ENCODE measurements around the gene ADM.
A peak's percentile ranks its signal among the peaks of the same experiment; 100 is the strongest.

Gene ADM

DNA sequence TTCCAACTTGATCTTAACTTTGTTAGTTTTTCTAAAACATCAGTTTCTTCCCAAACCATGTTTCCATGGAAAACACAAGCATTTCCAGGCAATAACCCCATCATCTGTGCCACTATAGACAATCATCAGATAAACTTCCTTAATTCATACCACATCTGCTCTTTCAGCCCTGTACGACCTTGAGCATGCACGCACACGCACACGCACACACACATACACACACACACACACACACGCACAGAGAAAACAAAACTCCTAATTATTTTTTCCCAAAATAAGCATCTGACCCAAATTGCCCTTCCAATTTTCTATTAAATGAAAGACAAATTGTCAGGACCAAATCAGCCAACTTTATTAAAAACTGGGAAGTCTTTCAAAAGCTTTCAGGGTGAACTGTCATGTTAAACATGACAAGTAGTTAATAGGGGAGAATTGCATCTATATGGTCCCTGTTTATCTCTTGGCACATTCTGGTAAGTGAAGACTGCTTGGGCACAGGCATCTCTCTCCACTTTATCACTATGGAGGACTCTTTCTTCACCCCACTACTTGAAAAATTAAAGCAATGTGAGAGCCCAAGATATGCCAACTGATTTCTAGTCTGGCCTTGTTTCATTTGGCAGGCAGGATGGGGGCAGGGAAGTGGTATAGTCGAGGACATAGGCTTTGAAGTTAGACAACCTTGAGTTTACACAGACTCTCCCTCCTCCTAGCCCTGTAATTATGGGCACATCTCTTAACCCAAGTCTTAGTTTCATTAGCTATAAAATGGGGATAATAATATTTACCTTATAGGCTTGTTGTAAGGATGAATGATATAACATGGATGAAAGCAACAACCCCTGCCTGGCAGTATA lies 15.1 kb downstream of the ADM start:
- H2AFZ ChIP-seq (ENCODE audit: insufficient read depth, low read length, poor library complexity): no peak overlapping the region
- H4K12ac ChIP-seq (ENCODE audit: low read depth, low read length): no peak overlapping the region
- H3K4me1 ChIP-seq (ENCODE audit: control insufficient read depth in 1 of 2, insufficient read depth in 2 of 2, low read length in 2 of 2): peaks cover 4 to 7% of the 10 kb centered on the region in 2 experiments
- H3K4me3 ChIP-seq (ENCODE audit: low read depth, low read length): no peak overlapping the region
- H3K79me1 ChIP-seq (ENCODE audit: low read length): no peaks in the 10 kb centered on the region
- no peak overlapping the region for H3K4ac ChIP-seq (ENCODE audit: low read depth, low read length)
- no peak overlapping the region for H4K91ac ChIP-seq (ENCODE audit: low read depth, low read length)
- H3K4me2 ChIP-seq (ENCODE audit: low read length): no peak overlapping the region
- no peaks in the 10 kb centered on the region for H3K36me3 ChIP-seq (ENCODE audit: control insufficient read depth in 1 of 2, insufficient read depth in 2 of 2, low read length in 2 of 2)
- no peaks in the 10 kb centered on the region for H3K27me3 ChIP-seq (ENCODE audit: insufficient read depth, low read length)
- no peak overlapping the region for H3K9ac ChIP-seq (ENCODE audit: low read length)
- WGBS (ENCODE audit: extremely low coverage, insufficient coverage, insufficient read length): 100% methylated on average over 1 of the region's 6 CpGs
- H2BK12ac ChIP-seq (ENCODE audit: low read length): no peak overlapping the region
- no peak overlapping the region for H3K18ac ChIP-seq (ENCODE audit: low read length)
- no peaks in the 10 kb centered on the region for H3K9me3 ChIP-seq (ENCODE audit: insufficient read depth, low read depth, low read length)
- no peak overlapping the region for H4K8ac ChIP-seq (ENCODE audit: low read depth, low read length)
- H2BK5ac ChIP-seq (ENCODE audit: low read depth, low read length, poor library complexity): no peak overlapping the region
- no peaks in the 10 kb centered on the region for H3K79me2 ChIP-seq (ENCODE audit: control insufficient read depth, insufficient read depth, low read length, poor library complexity)
- no peak overlapping the region for H3K27ac ChIP-seq (ENCODE audit: low read depth, low read length)
- no peak overlapping the region for H3K23ac ChIP-seq (ENCODE audit: low read length)
- no peak overlapping the region for H3K14ac ChIP-seq (ENCODE audit: low read length)
- H2BK120ac ChIP-seq (ENCODE audit: insufficient read depth, low read length, poor library complexity): no peak overlapping the region
- no peak overlapping the region for H2AK5ac ChIP-seq (ENCODE audit: low read length)
- no peak for DNase-seq

DNA sequence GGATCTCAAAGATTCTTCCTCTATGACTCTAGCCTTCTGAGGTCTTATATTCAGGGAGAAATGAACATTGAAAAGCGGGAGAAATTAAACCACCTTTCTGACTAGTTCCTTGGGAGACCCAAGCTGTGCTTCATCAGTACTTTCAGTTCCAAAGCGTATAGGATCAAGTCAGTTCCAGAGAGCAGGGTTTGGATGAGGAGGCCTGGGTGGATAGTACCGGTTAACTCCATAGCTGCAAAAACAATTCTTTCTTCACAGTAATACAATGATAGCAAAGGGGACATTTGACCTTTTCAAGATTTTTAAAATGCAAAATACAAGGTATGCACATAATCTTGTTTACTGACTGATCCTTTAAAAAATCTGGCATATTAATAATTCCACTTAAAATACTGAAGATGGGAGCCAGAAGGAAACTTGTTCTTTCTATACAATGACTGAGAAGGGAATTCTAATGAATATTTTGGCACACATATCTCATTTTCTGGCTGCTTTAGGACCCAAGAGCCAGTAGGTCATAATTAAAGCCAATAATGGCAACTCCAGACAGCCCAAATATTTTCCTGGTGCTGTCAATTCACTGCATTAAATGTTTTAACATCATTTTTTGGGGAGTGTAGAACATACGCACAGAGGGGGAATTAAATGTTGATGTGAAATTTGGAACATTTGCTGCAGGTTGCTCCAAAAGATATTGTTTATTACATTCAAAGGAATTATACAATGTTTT lies 16.0 kb downstream of the ADM start:
- Histone ChIP-seq H3K36me3 (ENCODE audit: control insufficient read depth in 1 of 2, insufficient read depth in 2 of 2, low read length in 2 of 2) (no peaks in the 10 kb centered on the region), H4K8ac (ENCODE audit: low read depth, low read length) (no peak overlapping the region), H2BK120ac (ENCODE audit: insufficient read depth, low read length, poor library complexity) (no peak overlapping the region), H3K4me1 (ENCODE audit: control insufficient read depth in 1 of 2, insufficient read depth in 2 of 2, low read length in 2 of 2) (peaks cover 4 to 7% of the 10 kb centered on the region in 2 experiments), H3K4ac (ENCODE audit: low read depth, low read length) (no peak overlapping the region), H3K27ac (ENCODE audit: low read depth, low read length) (no peak overlapping the region), H4K12ac (ENCODE audit: low read depth, low read length) (no peak overlapping the region), H3K9ac (ENCODE audit: low read length) (no peak overlapping the region), H3K14ac (ENCODE audit: low read length) (no peak overlapping the region), H3K27me3 (ENCODE audit: insufficient read depth, low read length) (no peaks in the 10 kb centered on the region), H3K9me3 (ENCODE audit: insufficient read depth, low read depth, low read length) (no peaks in the 10 kb centered on the region), H3K23ac (ENCODE audit: low read length) (no peak overlapping the region), H2AFZ (ENCODE audit: insufficient read depth, low read length, poor library complexity) (no peak overlapping the region), H3K18ac (ENCODE audit: low read length) (no peak overlapping the region), H2BK12ac (ENCODE audit: low read length) (no peak overlapping the region), H4K91ac (ENCODE audit: low read depth, low read length) (no peak overlapping the region), H2AK5ac (ENCODE audit: low read length) (no peak overlapping the region), H2BK5ac (ENCODE audit: low read depth, low read length, poor library complexity) (no peak overlapping the region), H3K79me1 (ENCODE audit: low read length) (no peaks in the 10 kb centered on the region), H3K4me3 (ENCODE audit: low read depth, low read length) (no peak overlapping the region), H3K4me2 (ENCODE audit: low read length) (no peak overlapping the region), H3K79me2 (ENCODE audit: control insufficient read depth, insufficient read depth, low read length, poor library complexity) (no peaks in the 10 kb centered on the region)
- WGBS (ENCODE audit: extremely low coverage, insufficient coverage, insufficient read length): no CpG with 5 or more reads among the region's 4 CpGs
- DNase-seq: no peak

DNA sequence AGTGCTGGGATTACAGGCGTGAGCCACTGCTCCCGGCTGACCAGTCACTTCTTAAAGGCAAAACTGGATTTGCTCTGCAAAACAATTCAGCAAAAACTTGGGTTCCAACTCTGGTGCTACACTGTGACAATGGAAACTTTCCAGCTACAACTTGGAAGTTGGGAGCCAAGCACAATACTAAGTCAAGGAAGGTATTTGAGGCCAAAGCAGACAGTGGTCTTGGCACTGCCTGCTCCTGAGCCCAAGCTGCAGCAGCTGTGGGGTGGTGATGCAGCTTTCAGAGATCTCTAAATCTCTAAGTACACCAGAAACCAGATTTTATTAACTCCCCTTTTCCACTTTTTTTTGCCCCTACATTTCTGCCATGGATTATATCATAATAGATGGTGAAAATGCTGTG lies 17.5 kb downstream of the ADM start:
- Histone ChIP-seq H3K9ac (ENCODE audit: low read length) (no peak overlapping the region), H3K79me1 (ENCODE audit: low read length) (no peaks in the 10 kb centered on the region), H2AK5ac (ENCODE audit: low read length) (no peak overlapping the region), H2AFZ (ENCODE audit: insufficient read depth, low read length, poor library complexity) (peak overlapping the region; percentile 30), H2BK12ac (ENCODE audit: low read length) (no peak overlapping the region), H3K9me3 (ENCODE audit: insufficient read depth, low read depth, low read length) (no peaks in the 10 kb centered on the region), H3K79me2 (ENCODE audit: control insufficient read depth, insufficient read depth, low read length, poor library complexity) (no peaks in the 10 kb centered on the region), H3K14ac (ENCODE audit: low read length) (no peak overlapping the region), H3K4me3 (ENCODE audit: low read depth, low read length) (no peak overlapping the region), H4K12ac (ENCODE audit: low read depth, low read length) (no peak overlapping the region), H3K4me1 (ENCODE audit: control insufficient read depth in 1 of 2, insufficient read depth in 2 of 2, low read length in 2 of 2) (peaks cover 4 to 6% of the 10 kb centered on the region in 2 experiments), H3K36me3 (ENCODE audit: control insufficient read depth in 1 of 2, insufficient read depth in 2 of 2, low read length in 2 of 2) (no peaks in the 10 kb centered on the region), H2BK120ac (ENCODE audit: insufficient read depth, low read length, poor library complexity) (no peak overlapping the region), H2BK5ac (ENCODE audit: low read depth, low read length, poor library complexity) (no peak overlapping the region), H3K23ac (ENCODE audit: low read length) (no peak overlapping the region), H4K91ac (ENCODE audit: low read depth, low read length) (no peak overlapping the region), H4K8ac (ENCODE audit: low read depth, low read length) (no peak overlapping the region), H3K27me3 (ENCODE audit: insufficient read depth, low read length) (no peaks in the 10 kb centered on the region), H3K18ac (ENCODE audit: low read length) (no peak overlapping the region), H3K4ac (ENCODE audit: low read depth, low read length) (no peak overlapping the region), H3K4me2 (ENCODE audit: low read length) (no peak overlapping the region), H3K27ac (ENCODE audit: low read depth, low read length) (no peak overlapping the region)
- WGBS (ENCODE audit: extremely low coverage, insufficient coverage, insufficient read length): no CpG with 5 or more reads among the region's 2 CpGs
- DNase-seq: peak in 1 of 2 donors; percentile 33

DNA sequence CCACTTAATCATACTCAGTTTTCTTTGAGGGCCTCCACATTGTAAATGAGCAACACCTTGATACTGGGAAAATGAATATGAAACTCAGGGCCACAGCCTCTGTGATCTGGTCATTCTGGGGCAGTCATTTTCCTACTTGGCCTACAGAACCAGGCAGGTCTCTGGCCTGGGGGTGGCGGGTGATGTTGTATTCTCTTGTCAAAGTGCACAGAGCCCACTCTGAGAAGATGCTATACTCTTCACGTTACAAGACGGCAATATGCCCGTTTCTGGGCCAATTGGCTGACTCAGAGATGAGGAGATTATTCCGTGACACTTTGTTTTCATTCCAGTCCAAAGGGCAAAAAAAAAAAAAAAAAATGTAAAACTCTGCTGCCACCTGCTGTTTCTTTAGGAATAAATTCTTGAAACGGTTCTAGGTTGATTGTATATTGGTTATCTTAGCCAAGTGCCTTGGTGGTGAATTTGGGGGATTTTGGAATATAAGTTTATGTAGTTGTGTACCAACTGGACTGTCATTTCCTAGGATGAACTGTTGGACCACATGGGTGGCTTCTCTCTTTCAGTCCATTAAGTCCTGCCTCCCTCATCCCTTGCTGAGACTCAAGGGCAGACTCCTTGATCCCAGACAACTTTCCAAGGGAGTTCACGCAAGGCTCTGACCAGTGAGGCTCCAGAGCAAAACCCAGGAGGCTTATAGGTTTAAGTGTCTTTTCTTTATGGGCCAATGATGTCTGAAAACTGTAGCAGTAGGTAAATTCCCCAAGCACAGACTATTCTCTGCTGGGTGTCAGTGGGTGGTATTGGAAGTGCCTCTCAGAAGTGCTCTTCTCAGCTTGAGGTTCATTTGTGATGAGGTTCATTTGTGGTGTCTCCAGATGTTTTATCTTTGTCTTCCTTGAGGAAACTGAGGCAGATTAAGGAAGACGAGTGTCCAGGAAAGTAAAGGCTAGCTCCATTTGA lies 18.2 kb downstream of the ADM start:
- no peak overlapping the region for H3K23ac ChIP-seq (ENCODE audit: low read length)
- H3K18ac ChIP-seq (ENCODE audit: low read length): no peak overlapping the region
- H2AFZ ChIP-seq (ENCODE audit: insufficient read depth, low read length, poor library complexity): no peak overlapping the region
- peak; percentile 80 to 98 for DNase-seq
- no peaks in the 10 kb centered on the region for H3K79me2 ChIP-seq (ENCODE audit: control insufficient read depth, insufficient read depth, low read length, poor library complexity)
- H2AK5ac ChIP-seq (ENCODE audit: low read length): no peak overlapping the region
- no peak overlapping the region for H4K8ac ChIP-seq (ENCODE audit: low read depth, low read length)
- H3K9ac ChIP-seq (ENCODE audit: low read length): no peak overlapping the region
- no peaks in the 10 kb centered on the region for H3K36me3 ChIP-seq (ENCODE audit: control insufficient read depth in 1 of 2, insufficient read depth in 2 of 2, low read length in 2 of 2)
- H3K4me3 ChIP-seq (ENCODE audit: low read depth, low read length): no peak overlapping the region
- H3K9me3 ChIP-seq (ENCODE audit: insufficient read depth, low read depth, low read length): no peaks in the 10 kb centered on the region
- peak overlapping the region; percentile 20 for H3K4me2 ChIP-seq (ENCODE audit: low read length)
- no peak overlapping the region for H3K14ac ChIP-seq (ENCODE audit: low read length)
- no peak overlapping the region for H2BK120ac ChIP-seq (ENCODE audit: insufficient read depth, low read length, poor library complexity)
- no peak overlapping the region for H3K27ac ChIP-seq (ENCODE audit: low read depth, low read length)
- no peak overlapping the region for H2BK12ac ChIP-seq (ENCODE audit: low read length)
- H4K12ac ChIP-seq (ENCODE audit: low read depth, low read length): no peak overlapping the region
- no peaks in the 10 kb centered on the region for H3K27me3 ChIP-seq (ENCODE audit: insufficient read depth, low read length)
- H3K79me1 ChIP-seq (ENCODE audit: low read length): no peaks in the 10 kb centered on the region
- no peak overlapping the region for H3K4ac ChIP-seq (ENCODE audit: low read depth, low read length)
- WGBS (ENCODE audit: extremely low coverage, insufficient coverage, insufficient read length): no CpG with 5 or more reads among the region's 8 CpGs
- no peak overlapping the region for H2BK5ac ChIP-seq (ENCODE audit: low read depth, low read length, poor library complexity)
- no peak overlapping the region for H4K91ac ChIP-seq (ENCODE audit: low read depth, low read length)
- H3K4me1 ChIP-seq (ENCODE audit: control insufficient read depth in 1 of 2, insufficient read depth in 2 of 2, low read length in 2 of 2): peaks cover 2 to 4% of the 10 kb centered on the region in 2 experiments

Measured in trophoblast cell (in vitro differentiated cells and primary cell).